Stimulated activated CD4-positive, alpha-beta T cell treated with anti-CD3 and anti-CD28 coated beads, Interleukin-2, amount 100 ng/mL, for 24 hours (primary cell): ENCODE results near the gene SEMA3G.

ENCODE experiments used
- DNase-seq, 2 donors: peaks; one replicate each; pipeline ENCODE4 v3.0.0-alpha.2; 2020

SEMA3G gene

GRCh38 chr3:52408466-52408865 is 36.4 kb downstream of the SEMA3G start:
- DNase-seq = no peak

- DNase-seq = no peak
These were observed 37.1 kb downstream of the SEMA3G start for GRCh38 chr3:52407779-52408178.

- no peak for DNase-seq
These were observed 38.0 kb downstream of the SEMA3G start for GRCh38 chr3:52406791-52407510.

GRCh38 chr3:52406231-52406661 is 38.7 kb downstream of the SEMA3G start:
- DNase-seq = no peak

GRCh38 chr3:52405601-52406110 is 39.2 kb downstream of the SEMA3G start:
- DNase-seq = no peak

GRCh38 chr3:52405066-52405465 is 39.8 kb downstream of the SEMA3G start:
- no peak for DNase-seq

GRCh38 chr3:52404391-52404790 is 40.5 kb downstream of the SEMA3G start:
- no peak for DNase-seq

GRCh38 chr3:52403955-52404354 is 40.9 kb downstream of the SEMA3G start:
- DNase-seq = no peak

GRCh38 chr3:52403271-52403841 is 41.5 kb downstream of the SEMA3G start:
- no peak for DNase-seq

GRCh38 chr3:52402706-52403270 is 42.1 kb downstream of the SEMA3G start:
- no peak for DNase-seq

GRCh38 chr3:52402101-52402521 is 42.8 kb downstream of the SEMA3G start:
- DNase-seq = no peak

- DNase-seq = no peak
These were observed 43.4 kb downstream of the SEMA3G start for GRCh38 chr3:52401551-52401950.

- DNase-seq = no peak
These were observed 43.9 kb downstream of the SEMA3G start for GRCh38 chr3:52401021-52401420.

GRCh38 chr3:52400275-52400793 is 44.6 kb downstream of the SEMA3G start:
- no peak for DNase-seq

- DNase-seq = no peak
These were observed 45.3 kb downstream of the SEMA3G start for GRCh38 chr3:52399593-52399992.

- no peak for DNase-seq
These were observed 45.8 kb downstream of the SEMA3G start for GRCh38 chr3:52399131-52399530.

GRCh38 chr3:52398670-52399081 is 46.2 kb downstream of the SEMA3G start:
- DNase-seq = no peak

GRCh38 chr3:52397676-52398399 is 47.1 kb downstream of the SEMA3G start:
- DNase-seq = no peak

GRCh38 chr3:52396907-52397591 is 47.9 kb downstream of the SEMA3G start:
- DNase-seq = no peak

GRCh38 chr3:52396011-52396906 is 48.6 kb downstream of the SEMA3G start:
- DNase-seq = no peak

GRCh38 chr3:52395503-52395865 is 49.4 kb downstream of the SEMA3G start:
- no peak for DNase-seq
